Fibroblast of pulmonary artery (primary cell): ENCODE data around the gene DHRS12.

Experiments
- DNase-seq: peaks from one replicate; pipeline ENCODE4 v3.0.0-alpha.2; 2010; ENCODE audit warnings: low read depth
- H3K4me3 ChIP-seq: replicated peaks from 2 replicates; pipeline ENCODE4 v1.5.1; 2011; ENCODE audit warnings: low read depth, mild to moderate bottlenecking, control low read depth, low read length, moderate library complexity
- TF ChIP-seq, protein P1 (sequence below): IDR thresholded peaks from 2 replicates; pipeline ENCODE4 v1.5.1; 2011; ENCODE audit warnings: mild to moderate bottlenecking, control low read depth, low read length, inconsistent platforms; ENCODE audit errors: missing control alignments

The DHRS12 gene

DNA sequence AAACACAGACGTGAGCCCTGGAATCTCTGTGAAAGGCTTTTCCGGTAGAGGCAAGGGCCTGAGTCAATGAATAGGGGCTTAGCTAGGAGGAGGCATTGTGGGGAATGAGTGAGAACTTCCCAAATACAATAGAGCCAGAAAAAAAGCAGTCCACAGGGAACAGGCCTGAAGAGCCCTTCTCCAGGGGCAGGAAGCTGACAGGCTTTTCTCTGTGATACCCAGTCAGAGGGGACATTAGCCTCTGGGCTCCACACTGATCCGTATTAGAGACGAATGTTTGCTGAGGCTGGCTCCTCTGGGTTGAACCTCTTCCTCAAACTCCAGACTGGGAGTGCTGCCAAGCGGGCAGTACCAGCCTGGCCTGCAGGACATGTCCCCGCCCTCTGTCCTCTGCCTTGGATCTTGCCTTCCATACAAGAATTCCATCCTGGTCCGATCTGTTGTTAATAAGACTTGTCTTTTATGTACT is 2.3 kb downstream of the DHRS12 start:
- H3K4me3 ChIP-seq: no peak overlapping the region
- no peak for DNase-seq
- TF ChIP-seq, protein P1, sequence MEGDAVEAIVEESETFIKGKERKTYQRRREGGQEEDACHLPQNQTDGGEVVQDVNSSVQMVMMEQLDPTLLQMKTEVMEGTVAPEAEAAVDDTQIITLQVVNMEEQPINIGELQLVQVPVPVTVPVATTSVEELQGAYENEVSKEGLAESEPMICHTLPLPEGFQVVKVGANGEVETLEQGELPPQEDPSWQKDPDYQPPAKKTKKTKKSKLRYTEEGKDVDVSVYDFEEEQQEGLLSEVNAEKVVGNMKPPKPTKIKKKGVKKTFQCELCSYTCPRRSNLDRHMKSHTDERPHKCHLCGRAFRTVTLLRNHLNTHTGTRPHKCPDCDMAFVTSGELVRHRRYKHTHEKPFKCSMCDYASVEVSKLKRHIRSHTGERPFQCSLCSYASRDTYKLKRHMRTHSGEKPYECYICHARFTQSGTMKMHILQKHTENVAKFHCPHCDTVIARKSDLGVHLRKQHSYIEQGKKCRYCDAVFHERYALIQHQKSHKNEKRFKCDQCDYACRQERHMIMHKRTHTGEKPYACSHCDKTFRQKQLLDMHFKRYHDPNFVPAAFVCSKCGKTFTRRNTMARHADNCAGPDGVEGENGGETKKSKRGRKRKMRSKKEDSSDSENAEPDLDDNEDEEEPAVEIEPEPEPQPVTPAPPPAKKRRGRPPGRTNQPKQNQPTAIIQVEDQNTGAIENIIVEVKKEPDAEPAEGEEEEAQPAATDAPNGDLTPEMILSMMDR: no peak

DNA sequence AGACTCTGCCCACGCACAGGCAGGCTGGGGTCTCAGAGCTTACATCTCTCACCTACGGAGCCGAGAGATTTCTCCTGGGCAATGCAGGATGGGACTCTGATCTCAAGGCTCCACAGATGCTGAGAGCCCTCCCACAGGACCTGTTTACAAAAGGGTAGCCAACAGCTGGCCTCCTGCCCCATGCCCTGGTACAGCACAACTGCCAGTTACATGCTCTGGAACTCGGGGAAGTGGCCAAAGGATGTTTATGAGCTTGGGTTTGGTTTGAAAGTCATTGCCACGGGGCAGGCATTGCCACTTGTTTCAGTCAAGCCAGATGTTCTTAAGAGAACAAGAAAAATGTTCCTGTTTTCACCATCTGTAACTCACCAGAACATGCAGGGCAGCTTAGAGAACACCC is 3.5 kb downstream of the DHRS12 start:
- no peak overlapping the region for H3K4me3 ChIP-seq
- DNase-seq: no peak
- TF ChIP-seq, protein P1: no peak

DNA sequence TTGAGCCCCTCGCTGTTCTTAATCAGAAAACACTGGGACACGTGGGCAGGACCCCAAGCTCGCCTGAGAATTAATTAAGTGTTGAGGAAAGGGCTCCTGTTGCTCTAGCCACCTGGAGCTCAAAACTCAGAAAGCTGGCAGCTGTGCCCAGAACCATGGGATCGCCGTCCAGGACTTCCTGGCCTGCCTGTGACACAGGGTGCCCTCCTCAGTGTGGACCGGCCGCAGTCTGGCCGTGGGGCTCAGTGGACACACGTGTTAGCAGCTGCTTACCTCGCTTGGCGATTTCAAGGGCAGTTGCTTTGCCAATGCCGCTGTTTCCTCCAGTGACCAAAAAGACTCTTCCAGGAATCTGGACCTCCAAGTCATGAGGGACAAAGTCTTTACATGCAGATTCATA is 4.7 kb downstream of the DHRS12 start:
- DNase-seq: no peak
- no peak overlapping the region for H3K4me3 ChIP-seq
- TF ChIP-seq, protein P1: no peak

DNA sequence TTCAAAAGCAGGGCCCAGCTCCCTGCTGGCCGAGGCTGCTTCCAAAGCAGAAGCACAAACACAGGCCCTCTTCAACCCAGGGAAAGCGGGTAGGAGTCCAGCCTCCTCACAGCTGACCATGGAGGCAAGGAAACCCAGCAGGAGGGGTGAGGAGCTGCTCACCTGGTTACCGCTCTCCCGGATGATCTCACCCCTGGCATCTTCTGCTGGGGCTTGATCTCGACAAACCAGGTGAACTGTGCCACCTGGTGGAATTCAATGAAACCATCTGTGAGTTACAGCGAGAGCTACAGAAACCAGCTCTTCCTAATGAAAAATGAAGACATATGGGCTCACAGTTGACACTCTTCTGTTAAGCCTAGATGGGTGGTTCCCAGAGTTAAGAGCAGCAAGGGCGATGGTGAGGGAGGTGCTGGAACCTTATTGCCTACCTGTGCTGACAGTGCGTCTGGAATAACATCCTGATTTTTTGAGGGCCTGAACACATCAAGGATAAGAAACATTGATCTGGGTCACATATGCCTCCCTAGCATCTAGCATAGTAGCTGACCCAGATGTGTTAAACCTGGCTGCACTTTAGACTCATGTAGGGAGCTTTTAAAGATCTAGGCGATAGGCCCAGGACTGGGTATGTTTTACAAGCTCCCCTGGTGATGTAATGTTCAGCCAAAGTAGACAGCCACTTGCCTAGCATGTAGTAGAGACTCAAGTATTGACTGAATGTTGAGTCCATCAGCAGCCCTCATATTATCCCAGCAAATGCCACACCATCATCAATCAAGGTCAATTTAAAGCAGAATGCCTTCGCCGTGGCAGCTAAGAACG is 6.1 kb downstream of the DHRS12 start:
- no peak overlapping the region for H3K4me3 ChIP-seq
- peak; percentile 75 for DNase-seq
- TF ChIP-seq, protein P1: peak; percentile 54

DNA sequence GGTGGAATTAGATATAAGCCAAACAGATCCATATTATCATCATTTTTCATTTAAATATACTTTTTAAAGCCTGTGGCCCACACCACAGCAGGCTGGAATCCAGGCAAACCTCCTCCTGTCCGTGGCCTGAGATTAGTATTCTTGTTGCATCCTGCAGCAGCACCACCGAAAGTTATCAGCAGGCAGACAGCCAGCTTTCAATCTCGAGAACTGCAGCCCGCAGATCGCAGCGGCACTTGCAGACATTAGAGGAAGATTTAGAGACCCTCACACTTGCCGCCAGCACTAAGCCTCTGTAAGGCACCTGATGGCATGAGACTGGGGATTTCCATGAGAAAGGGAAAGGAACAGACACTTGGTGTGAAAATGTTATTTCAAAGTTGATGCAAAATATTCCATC is 7.4 kb downstream of the DHRS12 start:
- DNase-seq: no peak
- TF ChIP-seq, protein P1: no peak
- no peak overlapping the region for H3K4me3 ChIP-seq

DNA sequence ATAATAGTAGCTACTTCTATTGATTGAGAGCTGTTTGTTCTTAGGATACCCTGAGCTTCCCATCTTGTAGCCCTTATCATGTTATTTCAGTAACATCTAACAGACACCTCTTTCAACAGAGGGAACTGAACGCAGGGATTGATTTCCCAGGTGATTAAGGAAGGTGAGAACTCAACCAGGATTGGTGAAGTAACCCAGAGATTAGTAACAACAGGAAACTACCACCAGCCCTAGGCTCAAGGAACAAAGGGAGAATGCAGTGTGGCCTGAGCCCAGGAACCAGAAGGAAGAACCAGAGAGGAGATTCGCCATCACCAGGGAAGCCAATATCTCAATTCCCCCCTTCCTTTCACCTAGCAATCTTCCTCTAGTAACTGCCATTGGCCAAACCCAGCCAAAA is 8.5 kb downstream of the DHRS12 start:
- TF ChIP-seq, protein P1: no peak
- DNase-seq: no peak
- H3K4me3 ChIP-seq: no peak overlapping the region

DNA sequence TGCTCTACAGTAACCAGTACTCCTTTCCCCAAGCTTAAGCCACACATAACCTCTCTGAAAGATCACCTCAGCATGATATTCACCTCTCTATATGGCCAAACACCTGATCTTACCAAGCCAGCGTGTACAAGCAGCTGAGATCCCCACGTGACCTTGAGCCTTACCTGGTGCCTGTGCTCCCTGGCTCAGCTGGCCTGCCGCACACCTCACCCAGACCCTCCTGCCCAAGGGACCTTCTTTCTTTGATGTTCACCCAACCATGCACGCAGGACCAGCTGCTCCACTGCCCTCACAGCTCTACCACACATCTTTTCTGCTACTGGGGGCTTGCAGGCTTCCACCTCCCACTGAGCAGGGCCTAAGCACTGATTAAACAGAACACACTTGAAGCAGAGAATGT is 9.0 kb downstream of the DHRS12 start:
- TF ChIP-seq, protein P1: no peak
- no peak overlapping the region for H3K4me3 ChIP-seq
- DNase-seq: no peak
